ENCODE measurements around the gene TMEM171.

GRCh38 chr5:73131711-73132425 is 11.5 kb downstream of the TMEM171 start:
- TF ChIP-seq POLR2A (IDR thresholded peaks at IDR 0.05) = no peak
- TF ChIP-seq, protein P1, sequence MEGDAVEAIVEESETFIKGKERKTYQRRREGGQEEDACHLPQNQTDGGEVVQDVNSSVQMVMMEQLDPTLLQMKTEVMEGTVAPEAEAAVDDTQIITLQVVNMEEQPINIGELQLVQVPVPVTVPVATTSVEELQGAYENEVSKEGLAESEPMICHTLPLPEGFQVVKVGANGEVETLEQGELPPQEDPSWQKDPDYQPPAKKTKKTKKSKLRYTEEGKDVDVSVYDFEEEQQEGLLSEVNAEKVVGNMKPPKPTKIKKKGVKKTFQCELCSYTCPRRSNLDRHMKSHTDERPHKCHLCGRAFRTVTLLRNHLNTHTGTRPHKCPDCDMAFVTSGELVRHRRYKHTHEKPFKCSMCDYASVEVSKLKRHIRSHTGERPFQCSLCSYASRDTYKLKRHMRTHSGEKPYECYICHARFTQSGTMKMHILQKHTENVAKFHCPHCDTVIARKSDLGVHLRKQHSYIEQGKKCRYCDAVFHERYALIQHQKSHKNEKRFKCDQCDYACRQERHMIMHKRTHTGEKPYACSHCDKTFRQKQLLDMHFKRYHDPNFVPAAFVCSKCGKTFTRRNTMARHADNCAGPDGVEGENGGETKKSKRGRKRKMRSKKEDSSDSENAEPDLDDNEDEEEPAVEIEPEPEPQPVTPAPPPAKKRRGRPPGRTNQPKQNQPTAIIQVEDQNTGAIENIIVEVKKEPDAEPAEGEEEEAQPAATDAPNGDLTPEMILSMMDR (IDR thresholded peaks at IDR 0.05) = no peak

Measured in esophagus squamous epithelium (tissue), 4 donors.